Esophagus muscularis mucosa (tissue), 4 donors: ENCODE data around the gene NEB.

Experiments
- CTCF ChIP-seq, 3 experiments: fragments of 200-600 bp in 2 of 3; fragments of 450-650 bp in 1 of 3; sonication (generic) in 2 of 3; IDR thresholded peaks; one replicate each; pipeline ENCODE4 v1.5.1; 2017 to 2019; ENCODE audit warnings: antibody characterized with exemption in 3 of 3, mild to moderate bottlenecking in 2 of 3, moderate library complexity in 1 of 3
- EP300 ChIP-seq: sonication (generic); formaldehyde crosslinking; IDR thresholded peaks from one replicate; pipeline ENCODE4 v1.6.1; 2017; ENCODE audit warnings: antibody characterized with exemption
- POLR2A ChIP-seq: fragments of 450-650 bp; IDR thresholded peaks from one replicate; pipeline ENCODE4 v1.6.1; 2017; ENCODE audit warnings: antibody characterized with exemption, moderate library complexity, mild to moderate bottlenecking, low read depth

DNA sequence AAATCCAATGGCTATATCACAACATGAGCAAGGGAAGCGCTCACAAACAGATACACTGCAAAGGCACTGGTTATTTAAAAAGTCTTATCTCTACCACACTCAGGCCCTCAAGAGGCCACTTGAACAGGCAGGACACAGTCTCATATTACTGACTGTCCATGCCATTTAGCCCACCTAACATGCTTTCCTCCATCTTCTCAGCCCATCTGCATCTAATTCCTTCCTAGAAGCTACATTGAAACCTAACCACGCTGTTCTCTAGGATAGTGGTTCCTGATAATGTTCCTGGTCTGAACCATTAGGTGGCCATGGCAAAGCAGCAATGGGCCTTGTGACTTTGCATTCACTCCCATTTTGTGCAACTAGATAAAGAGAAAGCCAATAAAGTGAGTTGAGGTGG, 22.5 kb upstream of the NEB start:
- TF ChIP-seq CTCF (IDR thresholded peaks at IDR 0.05) (no peak), POLR2A (no peak), EP300 (no peak)
